Fibroblast of lung (primary cell): ENCODE data around the gene TPSD1. TPM values are rescaled to one million over a fixed set of nuclear protein-coding genes. Genes with fewer than 3 reads are reported as not detected.

Source experiments
- DNase-seq, 2 donors: peaks; one replicate each; pipeline versions ENCODE4 v3.0.0 to v3.0.0-alpha.2; 2010; ENCODE audit warnings: low read depth in 2 of 2
- H2AFZ ChIP-seq: 2 replicates; pipeline ENCODE4 v1.5.1; 2012; ENCODE audit warnings: low read length, control low read depth, inconsistent platforms
- H3K27ac ChIP-seq: 2 replicates; pipeline ENCODE4 v1.5.1; 2011; ENCODE audit warnings: low read length, control low read depth; ENCODE audit not compliant: insufficient read depth
- H3K27me3 ChIP-seq: 2 replicates; pipeline ENCODE4 v1.5.1; 2011; ENCODE audit warnings: mild to moderate bottlenecking, low read length; ENCODE audit not compliant: control insufficient read depth, insufficient read depth
- H3K36me3 ChIP-seq: 2 replicates; pipeline ENCODE4 v1.5.1; 2011; ENCODE audit warnings: low read length; ENCODE audit not compliant: control insufficient read depth, insufficient read depth
- H3K4me1 ChIP-seq: 2 replicates; pipeline ENCODE4 v1.5.1; 2011; ENCODE audit warnings: low read length; ENCODE audit not compliant: control insufficient read depth, insufficient read depth; ENCODE audit errors: extremely low read depth
- H3K4me2 ChIP-seq: 2 replicates; pipeline ENCODE4 v1.5.1; 2011; ENCODE audit warnings: low read length, control low read depth; ENCODE audit not compliant: insufficient read depth; ENCODE audit errors: extremely low read depth
- H3K4me3 ChIP-seq, 4 experiments: fragments of 200-600 bp in 1 of 4; sonication (generic) in 1 of 4; replicated peaks in 1 of 4; 2 replicates each; pipeline ENCODE4 v1.5.1; 2011 to 2016; ENCODE audit warnings: low read length in 4 of 4, low read depth in 3 of 4, mild to moderate bottlenecking in 3 of 4, control low read depth in 2 of 4, inconsistent platforms in 1 of 4, mixed read lengths in 1 of 4; ENCODE audit not compliant: insufficient read depth in 1 of 4; ENCODE audit errors: control extremely low read depth in 1 of 4
- H3K79me2 ChIP-seq: 2 replicates; pipeline ENCODE4 v1.5.1; 2012; ENCODE audit warnings: mild to moderate bottlenecking, low read length, inconsistent platforms; ENCODE audit not compliant: control insufficient read depth, insufficient read depth
- H3K9ac ChIP-seq: 2 replicates; pipeline ENCODE4 v1.5.1; 2011; ENCODE audit warnings: mild to moderate bottlenecking, low read length, control low read depth; ENCODE audit not compliant: insufficient read depth
- H3K9me3 ChIP-seq: 2 replicates; pipeline ENCODE4 v1.5.1; 2012; ENCODE audit warnings: low read depth, low read length; ENCODE audit not compliant: control insufficient read depth, insufficient read depth
- H4K20me1 ChIP-seq: 2 replicates; pipeline ENCODE4 v1.5.1; 2011; ENCODE audit warnings: low read length; ENCODE audit not compliant: control insufficient read depth, insufficient read depth; ENCODE audit errors: extremely low read depth
- CTCF ChIP-seq, 2 donors: IDR thresholded peaks in 1 of 2; conservative IDR thresholded peaks in 1 of 2; 1 replicate in 1 of 2; 2 replicates in 1 of 2; pipeline ENCODE4 v1.5.1; 2011 to 2012; ENCODE audit warnings: low read length in 2 of 2, control low read depth in 1 of 2, inconsistent platforms in 1 of 2, low read depth in 1 of 2, mild to moderate bottlenecking in 1 of 2
- EZH2 ChIP-seq: IDR thresholded peaks from 2 replicates; pipeline ENCODE4 v1.5.1; 2012; ENCODE audit warnings: low read length, control low read depth, mild to moderate bottlenecking; ENCODE audit errors: missing control alignments
- polyA plus RNA-seq, 2 donors: library from polyadenylated mRNA; depleted of rRNA in 1 of 2; stranded (reverse) in 1 of 2; unstranded in 1 of 2; fragments of >200 nt; gene quantifications; 2 replicates each; pipeline ENCODE4 v1.2.1, GENCODE V29; 2011 to 2012; ENCODE audit warnings: missing spikeins in 1 of 2
- total RNA-seq: library from RNA; depleted of rRNA; stranded (reverse); fragments of >200 nt; gene quantifications from 2 replicates; pipeline ENCODE4 v1.2.1, GENCODE V29; 2014

The TPSD1 gene
- total and polyA plus RNA-seq, 2 donors (not counting 1 experiment from before 2014, with no cell fraction given), result not detected

DNA sequence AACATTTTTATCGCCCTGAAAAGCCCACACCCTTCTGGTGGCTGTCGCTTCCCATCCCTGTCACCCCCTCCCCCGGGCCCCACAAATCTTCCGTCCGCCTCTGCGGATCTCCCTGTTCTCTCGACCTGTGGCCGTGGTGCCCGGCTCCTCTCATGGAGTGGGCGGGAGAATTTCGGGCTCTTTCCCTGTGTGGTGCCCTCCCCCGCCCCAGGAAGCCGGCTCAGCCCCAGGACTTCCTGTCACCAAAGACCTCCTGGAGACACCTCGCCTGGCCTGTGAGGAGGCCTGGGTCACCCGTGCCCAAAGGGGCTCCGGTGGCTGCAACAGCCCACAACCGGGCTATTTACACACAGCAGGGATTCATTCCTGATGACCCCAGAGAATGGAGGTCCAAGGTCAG is 27.4 kb downstream of the TPSD1 start:
- DNase-seq, result no peak
- Histone ChIP-seq H3K4me1 (no peaks in the 10 kb centered on the region), H3K79me2 (no peaks in the 10 kb centered on the region), H3K36me3 (no peaks in the 10 kb centered on the region), H4K20me1 (no peaks in the 10 kb centered on the region), H3K9me3 (no peaks in the 10 kb centered on the region), H3K4me3 (no peak overlapping the region), H3K4me2 (no peak overlapping the region), H3K27ac (no peak overlapping the region), H3K27me3 (peaks cover 13% of the 10 kb centered on the region), H3K9ac (no peak overlapping the region), H2AFZ (no peak overlapping the region)
- no peak for TF ChIP-seq CTCF (conservative IDR thresholded peaks at IDR 0.05 in 1 of 2, IDR thresholded peaks at IDR 0.05 in 1 of 2; ENCODE audit: low read depth in 1 of 2, low read length in 2 of 2)

DNA sequence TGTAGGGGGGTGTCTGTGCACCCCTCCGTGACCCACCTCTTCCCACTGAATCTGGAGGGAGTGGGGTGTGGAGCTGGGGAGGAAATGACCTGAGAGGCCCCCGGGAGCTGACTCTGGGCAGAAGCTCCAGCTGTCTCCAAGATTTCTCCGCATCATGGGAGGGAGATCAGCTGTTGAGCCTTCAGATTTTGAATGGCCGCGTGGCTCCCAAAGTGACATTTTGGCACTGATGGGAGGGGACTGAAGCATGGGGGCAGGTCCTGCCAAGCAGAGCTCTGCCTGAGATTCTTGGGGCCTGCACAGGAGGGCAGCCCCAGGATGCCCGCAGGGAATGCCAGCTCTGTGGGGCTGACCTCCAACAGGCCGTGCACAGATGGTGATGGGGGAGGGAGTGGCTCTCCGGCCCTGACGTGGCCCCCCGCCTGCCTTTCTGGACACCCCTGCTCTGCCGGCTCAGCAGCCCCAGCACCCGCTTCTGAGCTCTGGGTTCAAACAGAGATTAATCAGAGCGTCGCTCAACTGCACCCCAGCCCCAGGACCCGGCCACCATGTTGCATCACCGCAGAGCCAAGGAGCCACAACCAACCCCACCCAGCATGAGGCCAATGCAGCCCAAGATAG is 28.2 kb downstream of the TPSD1 start:
- H2AFZ ChIP-seq, result no peak overlapping the region
- H4K20me1 ChIP-seq, result no peaks in the 10 kb centered on the region

GRCh38 chr16:1285669-1286512 is 30.0 kb downstream of the TPSD1 start:
- Histone ChIP-seq H3K4me1 (no peaks in the 10 kb centered on the region), H2AFZ (no peak overlapping the region), H3K79me2 (no peaks in the 10 kb centered on the region), H4K20me1 (no peaks in the 10 kb centered on the region), H3K4me2 (no peak overlapping the region), H3K27ac (no peak overlapping the region), H3K36me3 (no peaks in the 10 kb centered on the region), H3K9ac (no peak overlapping the region), H3K27me3 (peaks cover 24% of the 10 kb centered on the region), H3K9me3 (no peaks in the 10 kb centered on the region), H3K4me3 (no peak overlapping the region)
- no peak for DNase-seq
- TF ChIP-seq EZH2 (no peak), CTCF (conservative IDR thresholded peaks at IDR 0.05 in 1 of 2, IDR thresholded peaks at IDR 0.05 in 1 of 2; ENCODE audit: low read depth in 1 of 2, low read length in 2 of 2) (no peak)

More for the DNA sequence above, 28.2 kb downstream of the TPSD1 start:
- Histone ChIP-seq H3K79me2 (no peaks in the 10 kb centered on the region), H3K4me2 (no peak overlapping the region), H3K4me3 (no peak overlapping the region), H3K9me3 (no peaks in the 10 kb centered on the region), H3K4me1 (no peaks in the 10 kb centered on the region), H3K27me3 (peaks cover 13% of the 10 kb centered on the region), H3K9ac (no peak overlapping the region), H3K36me3 (no peaks in the 10 kb centered on the region), H3K27ac (no peak overlapping the region)
- DNase-seq, result no peak
- no peak for TF ChIP-seq EZH2
